ENCODE measurements around the gene OR2T3.
"Not testable (repeated sequence)": the region's sequence is repeated elsewhere in the genome, so short reads cannot be mapped to it uniquely, and the experiment has no call there.

DNA sequence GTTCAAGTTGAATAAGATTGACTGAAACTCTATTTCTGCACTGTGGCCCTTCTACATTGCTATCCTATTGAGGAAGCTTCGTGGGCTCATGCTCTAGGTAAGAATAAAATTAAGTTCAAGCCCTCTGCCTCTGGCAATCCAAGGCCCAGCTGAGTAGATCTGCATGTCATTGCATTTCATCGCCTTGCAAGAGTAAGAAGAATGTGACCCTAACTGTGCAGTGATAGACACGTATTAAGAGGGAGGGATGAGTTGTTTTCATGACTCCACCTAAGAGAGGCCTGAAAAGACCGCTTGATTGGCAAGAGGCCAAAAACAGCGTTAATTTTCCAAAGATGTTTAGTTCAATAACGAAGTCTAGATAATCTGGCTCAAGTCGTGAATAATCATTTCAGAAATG lies 14.0 kb upstream of the OR2T3 start:
- not testable (repeated sequence) for TF ChIP-seq CTCF, POLR2A (IDR thresholded peaks at IDR 0.05)
